K562 (cell line): ENCODE measurements around the gene SLC66A2. TPM values are rescaled to one million over a fixed set of nuclear protein-coding genes. Genes with fewer than 3 reads are reported as not detected.
"Not testable (repeated sequence)": the region's sequence is repeated elsewhere in the genome, so short reads cannot be mapped to it uniquely, and the experiment has no call there.

Experiments used
- ATAC-seq: fragments of 200-7000 bp; cut with Tn5 transposase; 3 replicates; pipeline ENCODE4 v1.9.1; 2020; ENCODE audit warnings: moderate library complexity
- BruUV-seq: library from RNA; stranded (reverse); fragments of 400-500 nt; replicated peaks from 2 replicates; lab custom pipeline; 2021; lab: Mats Ljungman, UMichigan
- CTCF ChIA-PET: fragments of 300-600 bp; formaldehyde crosslinking; extraction: SDS; loops from one replicate; lab custom pipeline; 2021; ENCODE audit warnings: low intra/inter-chr PET ratio; lab: Yijun Ruan, JAX
- POLR2A ChIA-PET: fragments of 300-600, 350-650 bp; sonication (Branson Sonifier 250); formaldehyde crosslinking; extraction: SDS; loops from one replicate; lab custom pipeline; 2021; ENCODE audit warnings: antibody characterized with exemption, inconsistent platforms; lab: Yijun Ruan, JAX
- DNase-seq, 4 experiments: peaks; one replicate each; pipeline versions ENCODE4 v3.0.0 to v3.0.0-alpha.2; 2011 to 2018; ENCODE audit warnings: low spot score in 3 of 4, mixed read lengths in 3 of 4; ENCODE audit errors: extremely low read depth in 1 of 4
- FAIRE-seq: peaks from 2 replicates; lab custom pipeline; 2011; peaks lifted over from hg19 to GRCh38; lab: Jason Lieb, UNC
- H2AFZ ChIP-seq: 2 replicates; pipeline ENCODE4 v1.6.0; 2011; ENCODE audit warnings: low read depth, low read length, control low read depth, inconsistent platforms
- H3K27ac ChIP-seq: fragments of 200-600 bp; 3 replicates; pipeline ENCODE4 v1.8.0; 2011; ENCODE audit warnings: low read depth, mild to moderate bottlenecking, control low read depth, inconsistent platforms, low read length, moderate library complexity, mixed read lengths; ENCODE audit errors: extremely low read depth
- H3K27me3 ChIP-seq, 2 experiments: fragments of 300-600 bp in 1 of 2; 2 replicates in 1 of 2; 3 replicates in 1 of 2; pipeline versions ENCODE4 v1.6.0 to v1.8.0; 2011; ENCODE audit warnings: inconsistent platforms in 2 of 2, low read length in 2 of 2, mild to moderate bottlenecking in 1 of 2, mixed read lengths in 1 of 2, moderate library complexity in 1 of 2; ENCODE audit not compliant: control insufficient read depth in 2 of 2, insufficient read depth in 2 of 2
- H3K36me3 ChIP-seq: fragments of 300-600 bp; 3 replicates; pipeline ENCODE4 v1.8.0; 2011; ENCODE audit warnings: mild to moderate bottlenecking, low read length, inconsistent platforms; ENCODE audit not compliant: control insufficient read depth, insufficient read depth
- H3K4me1 ChIP-seq, 2 experiments: fragments of 200-600 bp in 1 of 2; replicated peaks in 1 of 2; 2 replicates in 1 of 2; 3 replicates in 1 of 2; pipeline versions ENCODE4 v1.5.1 to v1.8.0; 2011; ENCODE audit warnings: inconsistent platforms in 2 of 2, low read length in 2 of 2, mild to moderate bottlenecking in 1 of 2, mixed read lengths in 1 of 2, moderate library complexity in 1 of 2; ENCODE audit not compliant: control insufficient read depth in 2 of 2, insufficient read depth in 2 of 2
- H3K4me2 ChIP-seq: 2 replicates; pipeline ENCODE4 v1.6.1; 2011; ENCODE audit warnings: low read length, control low read depth, inconsistent platforms, mixed read lengths; ENCODE audit not compliant: insufficient read depth
- H3K4me3 ChIP-seq: fragments of 200-600 bp; sonication (generic), shearing (Covaris generic); 2 replicates; pipeline ENCODE4 v1.5.1; 2016; ENCODE audit warnings: control low read depth, inconsistent platforms
- H3K79me2 ChIP-seq: fragments of 200-600 bp; 3 replicates; pipeline ENCODE4 v1.8.0; 2011; ENCODE audit warnings: low read length, inconsistent platforms; ENCODE audit not compliant: control insufficient read depth, insufficient read depth
- H3K9ac ChIP-seq, 2 experiments: 2 replicates each; pipeline versions ENCODE4 v1.6.0 to v1.6.1; 2011; ENCODE audit warnings: low read depth in 2 of 2, low read length in 2 of 2, control low read depth in 1 of 2, inconsistent platforms in 1 of 2, mild to moderate bottlenecking in 1 of 2, mixed read lengths in 1 of 2; ENCODE audit not compliant: insufficient read depth in 1 of 2
- H3K9me1 ChIP-seq: one replicate; pipeline ENCODE4 v1.6.0; 2011; ENCODE audit warnings: inconsistent platforms, mild to moderate bottlenecking, low read length, moderate library complexity; ENCODE audit not compliant: control insufficient read depth, insufficient read depth
- H3K9me3 ChIP-seq: replicated peaks from 2 replicates; pipeline ENCODE4 v1.5.1; 2011; ENCODE audit warnings: low read depth, low read length, inconsistent platforms; ENCODE audit not compliant: control insufficient read depth, insufficient read depth
- H4K20me1 ChIP-seq: replicated peaks from 2 replicates; pipeline ENCODE4 v1.6.1; 2011; ENCODE audit warnings: low read length, inconsistent platforms, mixed read lengths; ENCODE audit not compliant: control insufficient read depth, insufficient read depth
- CEBPZ ChIP-seq: fragments of 150-350 bp; IDR thresholded peaks from 2 replicates; pipeline ENCODE4 v1.6.1; 2014; ENCODE audit warnings: low read depth, mild to moderate bottlenecking, low read length, borderline replicate concordance
- SRSF9 ChIP-seq: fragments of 200-400 bp; formaldehyde crosslinking; IDR thresholded peaks from 2 replicates; pipeline ENCODE4 v1.6.1; 2017; ENCODE audit warnings: low read depth, low read length, borderline replicate concordance
- ZFP36 ChIP-seq: fragments of 150-350 bp; IDR thresholded peaks from 2 replicates; pipeline ENCODE4 v1.6.1; 2018; ENCODE audit warnings: low read length, low read depth; ENCODE audit not compliant: partially characterized antibody
- WGBS: fragments of 100-300 bp; shearing (Covaris generic); methylation state at CpG from one replicate; pipeline ENCODE4 v1.1.6; 2016; ENCODE audit warnings: low coverage, mixed read lengths; ENCODE audit not compliant: insufficient coverage; ENCODE audit errors: missing lambda C conversion rate; 5-methylcytosine and 5-hydroxymethylcytosine counted together
- in situ Hi-C: fragments of 300-500 bp; cut with MboI; formaldehyde crosslinking; loops from 4 replicates; pipeline ENCODE4 v1.15.0; 2018; ENCODE audit warnings: inconsistent platforms, mixed read lengths
- intact Hi-C: fragments of 100-400 bp; cut with micrococcal nuclease; formaldehyde crosslinking; loops from 2 replicates; pipeline ENCODE4 v1.14.2; 2022
- polyA plus RNA-seq, 8 experiments: library from polyadenylated mRNA; depleted of rRNA in 4 of 8; stranded (reverse) in 5 of 8; unstranded in 3 of 8; fragments of >200 nt; fragmentation: Nextera tagmentation in 2 of 8; fragmentation: Illumina TruSeq in 1 of 8; extraction: Ambion mirVana in 2 of 8; extraction: Trizol in 1 of 8; gene quantifications; 2 replicates each; pipeline versions ENCODE4 v1.2.1 to v1.2.3, GENCODE V29; 2011 to 2014; ENCODE audit warnings: inconsistent platforms in 1 of 8, missing spikeins in 1 of 8
- total RNA-seq, 7 experiments: library from RNA; depleted of rRNA in 6 of 7; stranded (reverse); fragments of >200 nt in 6 of 7; fragmentation: Illumina TruSeq in 2 of 7; extraction: Trizol in 2 of 7; gene quantifications; 2 replicates each; pipeline versions ENCODE4 v1.2.1 to v1.2.3, GENCODE V29; 2011 to 2021; ENCODE audit warnings: low replicate concordance in 1 of 7

SLC66A2 gene
- total and polyA plus RNA-seq, 9 of the 15 experiments (the other 6 are each of a cell fraction or from before 2014, with no cell fraction given) = 0.25 to 17.5 (median 5.6) TPM

- H3K4me2 ChIP-seq = no peak overlapping the region
- H3K79me2 ChIP-seq = no peaks in the 10 kb centered on the region
- in situ Hi-C loops = no loop called here
- TF ChIP-seq ZFP36 = peak; percentile 68
- no peak for TF ChIP-seq SRSF9
- TF ChIP-seq CEBPZ = 0 out of 2 replicates have a peak, but pooled peaks have one; percentile 17
- H3K36me3 ChIP-seq = no peaks in the 10 kb centered on the region
- H3K9ac ChIP-seq = no peak overlapping the region
- H3K4me3 ChIP-seq = no peak overlapping the region
- DNase-seq (no peak), ATAC-seq (no peak), FAIRE-seq (no peak)
- CTCF ChIA-PET = no interaction called here
- no peaks in the 10 kb centered on the region for H3K27me3 ChIP-seq
- no peaks in the 10 kb centered on the region for H4K20me1 ChIP-seq
- H3K9me3 ChIP-seq = peaks cover 2% of the 10 kb centered on the region; the same call in 1 of the 2 replicates
- no peak overlapping the region for H2AFZ ChIP-seq
- 22% methylated on average over 3 of the region's 3 CpGs for WGBS
- BruUV-seq = no TSS peak
- no peaks in the 10 kb centered on the region for H3K4me1 ChIP-seq
- H3K9me1 ChIP-seq = no peaks in the 10 kb centered on the region
- POLR2A ChIA-PET = no interaction called here
- no peak overlapping the region for H3K27ac ChIP-seq
- intact Hi-C loops = no loop called here
Measured at GRCh38 chr18:80000877-80001276, 49.4 kb upstream of the SLC66A2 start.

GRCh38 chr18:79999701-80000100 lies 48.2 kb upstream of the SLC66A2 start:
- H3K4me2 ChIP-seq, FAIRE-seq, CTCF ChIA-PET, H3K36me3 ChIP-seq, BruUV-seq, H4K20me1 ChIP-seq, ATAC-seq, H3K9me3 ChIP-seq, H3K9me1 ChIP-seq, POLR2A ChIA-PET, DNase-seq, H3K9ac ChIP-seq, H3K27me3 ChIP-seq, H3K27ac ChIP-seq, H3K79me2 ChIP-seq, in situ Hi-C loops, H2AFZ ChIP-seq, intact Hi-C loops, H3K4me1 ChIP-seq, H3K4me3 ChIP-seq: not testable (repeated sequence)
- WGBS = 25% methylated on average over 2 of the region's 2 CpGs
